SK-N-SH (cell line): ENCODE results near the gene SLC35A2. TPM values are rescaled to one million over a fixed set of nuclear protein-coding genes. Genes with fewer than 3 reads are reported as not detected.

Experiments
- EP300 ChIP-seq, 2 experiments: IDR thresholded peaks; 2 replicates each; pipeline versions ENCODE4 v1.4.0 to v1.6.1; 2012; ENCODE audit warnings: borderline replicate concordance in 1 of 2, low read depth in 1 of 2, low read length in 1 of 2
- EZH2phosphoT487 ChIP-seq: fragments of 200-600 bp; sonication (generic); IDR thresholded peaks from 2 replicates; pipeline ENCODE4 v1.6.1; 2017; ENCODE audit warnings: low read depth, mixed run types, mild to moderate bottlenecking, antibody characterized with exemption, moderate library complexity, borderline replicate concordance
- FOXJ3 ChIP-seq: sonication (generic); formaldehyde crosslinking; IDR thresholded peaks from 2 replicates; pipeline ENCODE4 v1.5.1; 2020; ENCODE audit warnings: mild to moderate bottlenecking, missing genetic modification reagents
- GABPA ChIP-seq: IDR thresholded peaks from 2 replicates; pipeline ENCODE4 v1.4.0; 2012; ENCODE audit warnings: low read depth, mild to moderate bottlenecking
- NRF1 ChIP-seq: IDR thresholded peaks from 2 replicates; pipeline ENCODE4 v1.6.1; 2012; ENCODE audit warnings: low read depth, mild to moderate bottlenecking, low read length
- RAD21 ChIP-seq: IDR thresholded peaks from 2 replicates; pipeline ENCODE4 v1.6.1; 2012; ENCODE audit warnings: mild to moderate bottlenecking, low read length
- RXRA ChIP-seq: IDR thresholded peaks from 2 replicates; pipeline ENCODE4 v1.4.0; 2012; ENCODE audit warnings: low read depth, mild to moderate bottlenecking, borderline replicate concordance
- SIN3A ChIP-seq: IDR thresholded peaks from 2 replicates; pipeline ENCODE4 v1.6.1; 2012; ENCODE audit warnings: low read depth, mild to moderate bottlenecking, low read length, moderate library complexity, borderline replicate concordance
- TCF12 ChIP-seq: IDR thresholded peaks from 2 replicates; pipeline ENCODE4 v1.4.0; 2012
- polyA plus RNA-seq, 3 experiments: library from polyadenylated mRNA; depleted of rRNA; stranded (reverse); fragments of >200 nt; gene quantifications; 2 replicates each; pipeline ENCODE4 v1.2.3, GENCODE V29; 2012
- TF ChIP-seq, protein P1 (sequence below): IDR thresholded peaks from 2 replicates; pipeline ENCODE4 v1.4.0; 2012; ENCODE audit warnings: low read depth, borderline replicate concordance
- TF ChIP-seq, protein P2 (sequence below): IDR thresholded peaks from 2 replicates; pipeline ENCODE4 v1.6.1; 2012; ENCODE audit warnings: mild to moderate bottlenecking, low read depth, low read length, moderate library complexity
- TF ChIP-seq, protein P3 (sequence below): IDR thresholded peaks from 2 replicates; pipeline ENCODE4 v1.4.0; 2012; ENCODE audit warnings: low read depth
- TF ChIP-seq, protein P4 (sequence below): fragments of 200-600 bp; sonication (generic); IDR thresholded peaks from 2 replicates; pipeline ENCODE4 v1.6.1; 2017; ENCODE audit warnings: antibody characterized with exemption, mild to moderate bottlenecking, moderate library complexity

SLC35A2 gene
- polyA plus RNA-seq, 1 of the 3 experiments (the other 2 are of a cell fraction), result 71.3 TPM

DNA sequence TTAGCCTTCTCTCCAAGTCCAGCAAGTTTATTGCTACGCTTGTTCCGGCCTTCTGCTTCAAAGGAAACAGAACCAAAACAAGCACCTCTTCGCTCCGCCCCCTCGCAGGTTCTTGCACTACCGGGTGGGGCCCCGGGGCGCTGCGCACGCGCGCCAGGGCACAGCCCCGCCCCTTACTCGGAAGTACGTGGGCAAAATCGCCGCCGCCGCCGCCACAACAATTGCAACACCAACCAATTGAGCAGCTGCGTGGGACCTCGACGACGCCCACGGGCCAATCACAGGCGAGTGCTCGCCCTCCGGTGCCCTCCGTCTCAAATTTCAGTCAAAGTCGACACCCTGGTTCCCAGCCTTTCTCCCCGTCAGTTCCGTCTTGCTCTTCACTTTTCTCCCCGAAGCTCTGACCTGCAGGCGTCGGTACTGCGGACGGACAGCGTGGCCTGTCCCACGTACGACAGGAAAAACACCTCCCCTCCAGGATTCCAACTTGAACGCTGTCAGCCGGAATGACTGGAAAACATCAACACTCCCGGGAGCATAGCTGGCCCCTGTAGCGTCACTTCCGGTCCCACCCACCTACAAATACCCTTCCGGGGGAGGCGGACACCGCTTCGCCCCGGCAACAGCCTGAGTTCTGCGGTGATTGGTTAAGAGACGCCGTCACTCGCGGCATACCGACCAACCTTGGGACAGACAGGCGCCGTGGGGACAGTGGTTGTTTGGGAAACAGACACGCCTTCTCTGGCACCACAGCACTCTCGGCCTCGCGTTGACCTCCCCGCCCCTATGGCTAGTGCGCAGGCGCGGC, 46.6 kb upstream of the SLC35A2 start (continued):
- TF ChIP-seq, protein P1, sequence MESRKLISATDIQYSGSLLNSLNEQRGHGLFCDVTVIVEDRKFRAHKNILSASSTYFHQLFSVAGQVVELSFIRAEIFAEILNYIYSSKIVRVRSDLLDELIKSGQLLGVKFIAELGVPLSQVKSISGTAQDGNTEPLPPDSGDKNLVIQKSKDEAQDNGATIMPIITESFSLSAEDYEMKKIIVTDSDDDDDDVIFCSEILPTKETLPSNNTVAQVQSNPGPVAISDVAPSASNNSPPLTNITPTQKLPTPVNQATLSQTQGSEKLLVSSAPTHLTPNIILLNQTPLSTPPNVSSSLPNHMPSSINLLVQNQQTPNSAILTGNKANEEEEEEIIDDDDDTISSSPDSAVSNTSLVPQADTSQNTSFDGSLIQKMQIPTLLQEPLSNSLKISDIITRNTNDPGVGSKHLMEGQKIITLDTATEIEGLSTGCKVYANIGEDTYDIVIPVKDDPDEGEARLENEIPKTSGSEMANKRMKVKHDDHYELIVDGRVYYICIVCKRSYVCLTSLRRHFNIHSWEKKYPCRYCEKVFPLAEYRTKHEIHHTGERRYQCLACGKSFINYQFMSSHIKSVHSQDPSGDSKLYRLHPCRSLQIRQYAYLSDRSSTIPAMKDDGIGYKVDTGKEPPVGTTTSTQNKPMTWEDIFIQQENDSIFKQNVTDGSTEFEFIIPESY, result no peak
- TF ChIP-seq, protein P2, sequence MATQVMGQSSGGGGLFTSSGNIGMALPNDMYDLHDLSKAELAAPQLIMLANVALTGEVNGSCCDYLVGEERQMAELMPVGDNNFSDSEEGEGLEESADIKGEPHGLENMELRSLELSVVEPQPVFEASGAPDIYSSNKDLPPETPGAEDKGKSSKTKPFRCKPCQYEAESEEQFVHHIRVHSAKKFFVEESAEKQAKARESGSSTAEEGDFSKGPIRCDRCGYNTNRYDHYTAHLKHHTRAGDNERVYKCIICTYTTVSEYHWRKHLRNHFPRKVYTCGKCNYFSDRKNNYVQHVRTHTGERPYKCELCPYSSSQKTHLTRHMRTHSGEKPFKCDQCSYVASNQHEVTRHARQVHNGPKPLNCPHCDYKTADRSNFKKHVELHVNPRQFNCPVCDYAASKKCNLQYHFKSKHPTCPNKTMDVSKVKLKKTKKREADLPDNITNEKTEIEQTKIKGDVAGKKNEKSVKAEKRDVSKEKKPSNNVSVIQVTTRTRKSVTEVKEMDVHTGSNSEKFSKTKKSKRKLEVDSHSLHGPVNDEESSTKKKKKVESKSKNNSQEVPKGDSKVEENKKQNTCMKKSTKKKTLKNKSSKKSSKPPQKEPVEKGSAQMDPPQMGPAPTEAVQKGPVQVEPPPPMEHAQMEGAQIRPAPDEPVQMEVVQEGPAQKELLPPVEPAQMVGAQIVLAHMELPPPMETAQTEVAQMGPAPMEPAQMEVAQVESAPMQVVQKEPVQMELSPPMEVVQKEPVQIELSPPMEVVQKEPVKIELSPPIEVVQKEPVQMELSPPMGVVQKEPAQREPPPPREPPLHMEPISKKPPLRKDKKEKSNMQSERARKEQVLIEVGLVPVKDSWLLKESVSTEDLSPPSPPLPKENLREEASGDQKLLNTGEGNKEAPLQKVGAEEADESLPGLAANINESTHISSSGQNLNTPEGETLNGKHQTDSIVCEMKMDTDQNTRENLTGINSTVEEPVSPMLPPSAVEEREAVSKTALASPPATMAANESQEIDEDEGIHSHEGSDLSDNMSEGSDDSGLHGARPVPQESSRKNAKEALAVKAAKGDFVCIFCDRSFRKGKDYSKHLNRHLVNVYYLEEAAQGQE, result 0 out of 2 replicates have a peak, but pooled peaks have one; percentile 5
- TF ChIP-seq, protein P3, sequence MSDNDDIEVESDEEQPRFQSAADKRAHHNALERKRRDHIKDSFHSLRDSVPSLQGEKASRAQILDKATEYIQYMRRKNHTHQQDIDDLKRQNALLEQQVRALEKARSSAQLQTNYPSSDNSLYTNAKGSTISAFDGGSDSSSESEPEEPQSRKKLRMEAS, result peak; percentile 11; the same call in 1 of the 2 replicates
- peak; percentile 93 for TF ChIP-seq NRF1
- peak; percentile 5; the same call in 1 of the 2 replicates for TF ChIP-seq RXRA
- TF ChIP-seq SIN3A, result no peak
- TF ChIP-seq TCF12, result peak; percentile 57
- TF ChIP-seq RAD21, result no peak
- peak in 1 of 2 experiments; percentile 77; a peak in 2 of 4 replicates for TF ChIP-seq EP300 (IDR thresholded peaks at IDR 0.05; ENCODE audit: borderline replicate concordance in 1 of 2, low read depth in 1 of 2, low read length in 1 of 2)
- TF ChIP-seq, protein P4, sequence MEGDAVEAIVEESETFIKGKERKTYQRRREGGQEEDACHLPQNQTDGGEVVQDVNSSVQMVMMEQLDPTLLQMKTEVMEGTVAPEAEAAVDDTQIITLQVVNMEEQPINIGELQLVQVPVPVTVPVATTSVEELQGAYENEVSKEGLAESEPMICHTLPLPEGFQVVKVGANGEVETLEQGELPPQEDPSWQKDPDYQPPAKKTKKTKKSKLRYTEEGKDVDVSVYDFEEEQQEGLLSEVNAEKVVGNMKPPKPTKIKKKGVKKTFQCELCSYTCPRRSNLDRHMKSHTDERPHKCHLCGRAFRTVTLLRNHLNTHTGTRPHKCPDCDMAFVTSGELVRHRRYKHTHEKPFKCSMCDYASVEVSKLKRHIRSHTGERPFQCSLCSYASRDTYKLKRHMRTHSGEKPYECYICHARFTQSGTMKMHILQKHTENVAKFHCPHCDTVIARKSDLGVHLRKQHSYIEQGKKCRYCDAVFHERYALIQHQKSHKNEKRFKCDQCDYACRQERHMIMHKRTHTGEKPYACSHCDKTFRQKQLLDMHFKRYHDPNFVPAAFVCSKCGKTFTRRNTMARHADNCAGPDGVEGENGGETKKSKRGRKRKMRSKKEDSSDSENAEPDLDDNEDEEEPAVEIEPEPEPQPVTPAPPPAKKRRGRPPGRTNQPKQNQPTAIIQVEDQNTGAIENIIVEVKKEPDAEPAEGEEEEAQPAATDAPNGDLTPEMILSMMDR, result no peak
- TF ChIP-seq EZH2phosphoT487, result no peak
- TF ChIP-seq FOXJ3 (CRISPR knock-in tag), result 0 out of 2 replicates have a peak, but pooled peaks have one; percentile 61
- peak; percentile 90 for TF ChIP-seq GABPA
- TF ChIP-seq, all 33 proteins: peak for 17
